NT2/D1 (cell line): ENCODE data around the gene AVEN.

Source experiments
- SUZ12 ChIP-seq: IDR thresholded peaks from 2 replicates; pipeline ENCODE4 v1.6.1; 2011; ENCODE audit not compliant: insufficient read length, insufficient read depth; ENCODE audit errors: extremely low read depth
- YY1 ChIP-seq: IDR thresholded peaks from 2 replicates; pipeline ENCODE4 v1.6.1; 2011; ENCODE audit not compliant: insufficient read length, insufficient read depth
- ZNF274 ChIP-seq: IDR thresholded peaks from 2 replicates; pipeline ENCODE4 v1.6.1; 2011; ENCODE audit warnings: mild to moderate bottlenecking, low read depth, low read length

DNA sequence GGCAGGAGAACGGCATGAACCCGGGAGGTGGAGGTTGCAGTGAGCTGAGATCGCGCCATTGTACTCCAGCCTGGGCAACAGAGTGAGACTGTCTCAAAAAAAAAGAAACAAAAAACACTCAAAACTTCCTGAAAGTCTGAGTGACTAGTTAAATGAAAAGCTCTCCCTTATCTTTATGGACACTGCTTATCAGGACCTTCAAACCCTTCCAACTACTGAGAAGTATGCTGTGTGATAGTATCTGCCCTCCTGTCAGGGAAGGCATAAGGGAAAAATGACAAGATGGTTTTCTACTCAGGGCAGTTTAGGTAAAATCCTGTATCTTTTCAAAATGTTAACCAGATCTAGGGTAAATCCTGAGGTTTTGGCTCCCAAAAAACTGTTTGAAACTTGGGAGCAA is 40.9 kb upstream of the AVEN start:
- TF ChIP-seq YY1 (no peak), ZNF274 (no peak), SUZ12 (no peak)
